Spinal cord (tissue), 10 donors: ENCODE results near the gene ATRIP. TPM values are rescaled to one million over a fixed set of nuclear protein-coding genes. Genes with fewer than 3 reads are reported as not detected.

ENCODE experiments used
- DNase-seq, 6 donors: peaks; one replicate each; pipeline versions ENCODE4 v3.0.0 to v3.0.0-alpha.2; 2013 to 2015; ENCODE audit warnings: low spot score in 6 of 6, low read depth in 4 of 6
- H3K27ac ChIP-seq: one replicate; pipeline ENCODE4 v1.5.1; 2013; ENCODE audit warnings: low read depth, low read length, control low read depth
- H3K27me3 ChIP-seq: one replicate; pipeline ENCODE4 v1.6.1; 2013; ENCODE audit warnings: low read length; ENCODE audit not compliant: control insufficient read depth, insufficient read depth
- H3K36me3 ChIP-seq: one replicate; pipeline ENCODE4 v1.6.1; 2013; ENCODE audit warnings: low read length; ENCODE audit not compliant: control insufficient read depth, insufficient read depth
- H3K4me1 ChIP-seq: one replicate; pipeline ENCODE4 v1.6.1; 2013; ENCODE audit warnings: low read length; ENCODE audit not compliant: control insufficient read depth, insufficient read depth
- H3K4me3 ChIP-seq: one replicate; pipeline ENCODE4 v1.5.1; 2013; ENCODE audit warnings: low read depth, low read length, control low read depth
- H3K9me3 ChIP-seq: one replicate; pipeline ENCODE4 v1.6.1; 2013; ENCODE audit warnings: low read length; ENCODE audit not compliant: control insufficient read depth, insufficient read depth
- WGBS: methylation state at CpG from one replicate; pipeline ENCODE4 v1.1.5; 2013; ENCODE audit warnings: missing lambda C conversion rate; ENCODE audit not compliant: insufficient coverage; 5-methylcytosine and 5-hydroxymethylcytosine counted together
- polyA plus RNA-seq, 2 donors: library from polyadenylated mRNA; unstranded; fragments of 120-200 nt; gene quantifications; one replicate each; pipeline ENCODE4 v1.2.1, GENCODE V29; 2013; ENCODE audit not compliant: insufficient read length in 2 of 2
- total RNA-seq, 2 donors: library from RNA; depleted of rRNA in 1 of 2; stranded (reverse); fragments of 120-200 nt in 1 of 2; fragments of >200 nt in 1 of 2; gene quantifications; one replicate each; pipeline versions ENCODE4 v1.2.3 to v1.2.4, GENCODE V29; 2013 to 2014
- donor health status: healthy.

The ATRIP gene
- total and polyA plus RNA-seq, 4 donors, result 5.5 to 12.8 (median 9.6) TPM

DNA sequence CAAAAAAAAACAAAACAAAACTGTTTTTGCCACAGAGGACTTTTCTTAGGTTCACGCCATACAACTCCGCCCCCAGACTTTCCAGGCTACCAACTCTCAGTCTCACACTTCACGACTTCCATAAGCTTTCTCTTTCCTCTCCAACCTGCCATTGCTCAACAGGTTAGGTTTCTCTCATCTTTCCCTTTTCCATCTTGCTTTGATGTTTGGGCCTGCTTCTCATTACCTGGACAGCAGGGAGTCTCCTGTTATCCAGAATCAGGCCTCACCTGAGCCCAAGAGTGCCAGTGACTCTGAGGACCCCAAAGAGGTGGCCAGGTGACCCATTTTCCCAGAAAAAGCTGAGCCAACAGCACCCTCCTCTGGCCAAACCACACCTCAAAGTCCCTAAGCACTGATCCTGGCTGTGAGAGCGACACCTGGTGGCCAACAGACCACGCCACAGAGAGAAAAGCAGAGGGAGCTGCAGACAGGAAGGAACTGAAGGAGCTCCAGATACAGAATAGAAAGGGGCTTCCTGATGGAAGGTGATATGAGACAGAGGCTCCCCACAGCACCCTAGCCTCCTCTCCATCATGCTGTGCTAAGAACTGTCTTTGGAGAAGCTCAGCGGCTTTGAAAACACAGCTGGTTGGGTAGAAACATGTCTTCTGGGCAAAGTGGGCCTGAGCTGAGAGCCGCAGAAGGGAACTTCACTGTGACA lies 10.6 kb upstream of the ATRIP start:
- peaks cover 35% of the 10 kb centered on the region for H3K36me3 ChIP-seq
- no peak overlapping the region for H3K27ac ChIP-seq
- no peaks in the 10 kb centered on the region for H3K9me3 ChIP-seq
- WGBS, result 70% methylated on average over 5 of the region's 7 CpGs
- H3K4me3 ChIP-seq, result no peak overlapping the region
- peak in 4 of 6 donors; percentile 81 to 96 (median 89) for DNase-seq
- H3K27me3 ChIP-seq, result no peaks in the 10 kb centered on the region
- peaks cover 19% of the 10 kb centered on the region for H3K4me1 ChIP-seq

- Histone ChIP-seq H3K4me1 (peaks cover 24% of the 10 kb centered on the region), H3K9me3 (no peaks in the 10 kb centered on the region), H3K4me3 (no peak overlapping the region), H3K36me3 (peaks cover 30% of the 10 kb centered on the region), H3K27me3 (no peaks in the 10 kb centered on the region), H3K27ac (no peak overlapping the region)
- 0% methylated on average over 1 of the region's 1 CpG for WGBS
- DNase-seq, result no peak
Observed at GRCh38 chr3:48436477-48436787, 10.1 kb upstream of the ATRIP start.

DNA sequence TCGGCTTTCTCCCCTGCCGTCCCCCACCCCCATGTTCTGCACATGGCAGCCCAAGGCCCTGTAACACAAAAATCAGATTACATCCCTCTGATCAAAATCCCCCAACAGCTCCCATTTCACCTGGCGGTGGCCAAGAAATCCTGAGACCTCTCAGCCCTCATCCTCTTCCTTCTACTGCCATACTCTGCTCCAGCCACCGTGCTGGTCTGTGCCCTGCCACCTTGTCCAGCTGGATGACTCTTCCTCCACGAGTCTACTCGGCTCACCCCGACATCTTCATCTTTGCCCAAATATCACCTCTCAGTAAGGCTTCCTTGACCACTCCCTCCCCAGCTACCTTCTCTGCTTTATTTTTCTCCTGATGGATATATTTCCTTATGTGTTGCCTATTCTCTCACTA lies 9.7 kb upstream of the ATRIP start:
- Histone ChIP-seq H3K27ac (no peak overlapping the region), H3K36me3 (peaks cover 28% of the 10 kb centered on the region), H3K4me3 (no peak overlapping the region), H3K4me1 (peaks cover 24% of the 10 kb centered on the region), H3K27me3 (no peaks in the 10 kb centered on the region), H3K9me3 (no peaks in the 10 kb centered on the region)
- WGBS, result 90% methylated on average over 5 of the region's 7 CpGs
- no peak for DNase-seq

GRCh38 chr3:48437812-48438211 lies 8.7 kb upstream of the ATRIP start:
- Histone ChIP-seq H3K36me3 (peaks cover 30% of the 10 kb centered on the region), H3K4me1 (peaks cover 24% of the 10 kb centered on the region), H3K4me3 (no peak overlapping the region), H3K9me3 (no peaks in the 10 kb centered on the region), H3K27me3 (no peaks in the 10 kb centered on the region), H3K27ac (no peak overlapping the region)
- no peak for DNase-seq
- WGBS, result 87% methylated on average over 1 of the region's 4 CpGs

DNA sequence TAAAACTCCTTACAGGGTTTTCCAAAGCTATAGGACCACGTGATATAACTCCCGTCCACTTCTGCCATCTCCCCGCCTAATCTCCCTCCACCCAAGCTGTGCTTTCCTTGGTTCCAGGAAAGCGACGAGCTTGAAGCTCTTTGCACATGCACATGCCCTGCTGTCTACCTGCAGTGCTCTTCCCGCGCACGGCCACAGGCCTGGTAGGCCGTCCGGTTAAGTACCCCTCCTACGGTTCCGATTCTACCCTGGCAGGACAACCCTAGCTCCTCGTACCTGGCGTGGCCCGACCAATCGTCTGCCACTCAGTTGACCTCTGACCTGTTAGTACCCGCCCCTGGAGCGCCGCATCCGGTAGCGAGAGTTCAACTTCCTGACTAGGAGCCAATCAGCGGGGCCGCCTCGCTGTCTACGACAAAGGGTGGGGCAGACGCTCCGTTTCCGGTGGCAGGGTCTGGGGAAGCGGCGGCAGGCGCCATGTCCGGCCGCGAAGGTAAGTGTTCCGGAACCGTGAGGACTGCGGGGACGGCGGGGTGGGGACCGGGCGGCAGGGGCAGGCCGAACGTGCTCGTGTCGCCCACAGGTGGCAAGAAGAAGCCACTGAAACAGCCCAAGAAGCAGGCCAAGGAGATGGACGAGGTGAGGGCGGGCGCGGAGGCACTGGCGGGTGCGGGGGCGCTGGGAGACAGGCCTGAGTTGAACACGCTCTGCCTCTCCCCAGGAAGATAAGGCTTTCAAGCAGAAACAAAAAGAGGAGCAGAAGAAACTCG lies 6.5 kb upstream of the ATRIP start, which contains the start of the genes CCDC51 and TMA7:
Gene CCDC51 (minus strand): TSS at position 300 of the 770 bp plus-strand sequence. CDS start 4,991 bp downstream, outside the sequence.
Gene TMA7 (plus strand): TSS at position 438 of the 770 bp plus-strand sequence. CDS start 40 bp downstream, at position 478.
- DNase-seq, result peak; percentile 86 to 99 (median 94)
- Histone ChIP-seq H3K4me3 (peak within 1 kb of the TSS; percentile 97), H3K9me3 (no peaks in the 10 kb centered on the region), H3K4me1 (peaks cover 24% of the 10 kb centered on the region), H3K27ac (peak within 1 kb of the TSS; percentile 90), H3K36me3 (peaks cover 28% of the 10 kb centered on the region), H3K27me3 (no peaks in the 10 kb centered on the region)
- under 1% methylated on average over 54 of the region's 54 CpGs for WGBS

DNA sequence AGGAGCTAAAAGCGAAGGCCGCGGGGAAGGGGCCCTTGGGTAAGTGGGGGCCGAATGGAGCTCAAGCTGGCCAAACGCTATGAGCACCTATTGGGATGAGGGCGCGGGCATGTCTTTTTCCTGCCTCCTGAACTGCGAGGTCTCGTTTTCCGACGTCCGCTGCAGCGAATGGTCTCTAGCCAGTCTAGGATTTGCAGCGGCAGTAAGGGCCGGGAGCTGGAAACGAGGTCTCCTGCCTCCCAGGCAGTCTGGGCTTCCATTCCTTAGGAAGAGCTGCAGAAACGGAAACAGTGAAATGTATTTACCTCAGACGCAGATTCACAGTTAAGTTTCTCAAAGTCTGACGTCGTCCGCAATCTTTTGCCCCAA lies 6.0 kb upstream of the ATRIP start:
- Histone ChIP-seq H3K4me1 (peaks cover 24% of the 10 kb centered on the region), H3K36me3 (peaks cover 28% of the 10 kb centered on the region), H3K4me3 (peak overlapping the region; percentile 97), H3K9me3 (no peaks in the 10 kb centered on the region), H3K27me3 (no peaks in the 10 kb centered on the region), H3K27ac (peak overlapping the region; percentile 90)
- peak in 1 of 6 donors; percentile 17 for DNase-seq
- 0% methylated on average over 17 of the region's 21 CpGs for WGBS

DNA sequence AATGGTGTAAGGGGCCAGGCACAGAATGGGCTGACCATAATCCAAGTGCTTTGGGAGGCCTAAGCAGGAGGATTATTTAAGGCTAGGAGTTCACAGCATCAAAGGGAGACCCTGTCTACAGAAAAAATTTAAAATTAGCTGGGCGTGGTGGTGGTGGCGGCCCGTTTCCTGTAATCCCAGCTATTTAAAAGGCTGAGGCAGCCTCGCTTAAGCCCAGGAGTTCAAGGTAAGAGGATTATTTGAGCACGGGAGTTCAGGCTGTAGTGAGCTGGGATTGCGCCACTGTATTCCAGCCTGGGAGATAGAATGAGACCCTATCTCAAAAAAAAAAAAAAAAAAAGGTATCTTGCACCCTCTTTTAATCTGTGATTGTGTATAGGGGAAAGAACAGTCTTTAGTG lies 4.6 kb upstream of the ATRIP start:
- H3K4me1 ChIP-seq, result peaks cover 29% of the 10 kb centered on the region
- H3K27ac ChIP-seq, result no peak overlapping the region
- WGBS, result 93% methylated on average over 4 of the region's 6 CpGs
- H3K9me3 ChIP-seq, result no peaks in the 10 kb centered on the region
- no peaks in the 10 kb centered on the region for H3K27me3 ChIP-seq
- no peak overlapping the region for H3K4me3 ChIP-seq
- H3K36me3 ChIP-seq, result peaks cover 28% of the 10 kb centered on the region
- no peak for DNase-seq

- 89% methylated on average over 4 of the region's 6 CpGs for WGBS
- Histone ChIP-seq H3K4me3 (peak overlapping the region; percentile 79), H3K4me1 (peaks cover 29% of the 10 kb centered on the region), H3K27me3 (no peaks in the 10 kb centered on the region), H3K27ac (no peak overlapping the region), H3K9me3 (no peaks in the 10 kb centered on the region), H3K36me3 (peaks cover 28% of the 10 kb centered on the region)
- DNase-seq, result no peak
Observed at GRCh38 chr3:48445277-48445882, 1.2 kb upstream of the ATRIP start.

GRCh38 chr3:48446043-48446424 lies 503 bp upstream of the ATRIP start:
- H3K27me3 ChIP-seq, result no peaks in the 10 kb centered on the region
- H3K36me3 ChIP-seq, result peaks cover 33% of the 10 kb centered on the region
- peaks cover 24% of the 10 kb centered on the region for H3K4me1 ChIP-seq
- WGBS, result 19% methylated on average over 4 of the region's 6 CpGs
- peak overlapping the region; percentile 79 for H3K4me3 ChIP-seq
- H3K9me3 ChIP-seq, result no peaks in the 10 kb centered on the region
- DNase-seq, result no peak
- peak overlapping the region; percentile 85 for H3K27ac ChIP-seq
